Measurements from ENCODE around the gene IGHMBP2. TPM values are rescaled to one million over a fixed set of nuclear protein-coding genes. Genes with fewer than 3 reads are reported as not detected.

The IGHMBP2 gene
- total and polyA plus RNA-seq, 9 of the 15 experiments (the other 6 are each of a cell fraction or from before 2014, with no cell fraction given) = 1.6 to 24.8 (median 14.5) TPM

DNA sequence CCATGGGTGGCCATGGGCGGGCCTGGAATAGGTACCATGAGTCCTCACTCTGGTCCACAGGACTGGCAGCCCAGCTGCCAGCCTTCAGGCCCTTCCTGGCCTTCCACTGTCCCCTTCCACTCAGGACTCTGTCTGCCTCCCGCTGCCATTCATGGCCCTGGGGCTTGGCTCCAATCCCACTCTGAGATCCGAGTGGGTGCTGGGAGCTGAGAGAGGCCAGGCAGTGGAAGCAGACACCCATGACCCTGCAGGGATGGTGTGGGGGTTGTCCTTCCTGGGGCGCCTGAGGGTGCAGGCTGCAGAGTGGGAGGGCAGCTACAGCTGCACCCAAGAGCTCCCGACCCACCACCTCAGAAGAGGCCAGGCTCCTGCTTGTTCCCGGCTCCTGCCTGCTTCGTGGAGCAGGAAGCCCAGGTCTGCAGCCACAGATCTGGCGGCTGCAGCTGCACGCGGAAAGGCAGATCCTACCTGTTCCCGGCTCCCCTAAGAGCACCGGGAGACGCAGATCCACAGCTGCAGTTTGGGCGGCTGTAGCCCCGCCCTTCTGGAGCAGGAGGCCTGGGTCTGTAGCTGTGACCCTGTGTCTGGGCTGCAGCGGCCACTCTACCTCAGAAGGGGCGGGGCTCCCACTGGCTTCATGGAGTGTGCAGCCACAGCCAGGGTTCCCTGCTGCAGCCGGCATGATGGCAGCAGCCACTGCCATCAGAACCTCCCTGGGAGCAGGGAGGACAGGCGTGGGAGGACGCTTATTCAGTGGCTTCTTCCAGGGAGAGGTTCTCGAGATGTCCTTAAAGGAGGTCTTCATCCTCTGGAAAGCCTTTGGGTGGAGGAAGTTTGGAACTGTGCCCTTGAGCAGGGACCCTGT lies 27.5 kb downstream of the IGHMBP2 start:
- 88% methylated on average over 19 of the region's 21 CpGs for WGBS (ENCODE audit: insufficient coverage, low coverage, missing lambda C conversion rate)
- intact Hi-C loops (cut with micrococcal nuclease) = no loop called here
- POLR2A ChIA-PET = no interaction called here

More for the DNA sequence above, 27.5 kb downstream of the IGHMBP2 start:
- TF ChIP-seq, protein P1, sequence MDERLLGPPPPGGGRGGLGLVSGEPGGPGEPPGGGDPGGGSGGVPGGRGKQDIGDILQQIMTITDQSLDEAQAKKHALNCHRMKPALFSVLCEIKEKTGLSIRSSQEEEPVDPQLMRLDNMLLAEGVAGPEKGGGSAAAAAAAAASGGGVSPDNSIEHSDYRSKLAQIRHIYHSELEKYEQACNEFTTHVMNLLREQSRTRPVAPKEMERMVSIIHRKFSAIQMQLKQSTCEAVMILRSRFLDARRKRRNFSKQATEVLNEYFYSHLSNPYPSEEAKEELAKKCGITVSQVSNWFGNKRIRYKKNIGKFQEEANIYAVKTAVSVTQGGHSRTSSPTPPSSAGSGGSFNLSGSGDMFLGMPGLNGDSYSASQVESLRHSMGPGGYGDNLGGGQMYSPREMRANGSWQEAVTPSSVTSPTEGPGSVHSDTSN (CRISPR knock-in tag; IDR thresholded peaks at IDR 0.05; ENCODE audit: low read depth) = no peak
- TF ChIP-seq, protein P1 (tag; conservative IDR thresholded peaks at IDR 0.05; ENCODE audit: low read depth) = no peak
- TF ChIP-seq POLR2G (IDR thresholded peaks at IDR 0.05; ENCODE audit: low read depth, low read length) = peak; percentile 33; the same call in 1 of the 2 replicates
- CTCF ChIA-PET (ENCODE audit: low intra/inter-chr PET ratio) = no interaction called here
- no peaks in the 10 kb centered on the region for H3K79me2 ChIP-seq (ENCODE audit: control insufficient read depth, insufficient read depth, low read length)
- FAIRE-seq = no peak
- no TSS peak for BruUV-seq (replicated peaks)
- no peak overlapping the region for H3K4me2 ChIP-seq (ENCODE audit: insufficient read depth, low read length)
- H3K4me3 ChIP-seq = no peak overlapping the region
- H3K9me3 ChIP-seq (replicated peaks; ENCODE audit: control insufficient read depth, insufficient read depth, low read depth, low read length) = no peaks in the 10 kb centered on the region; the same call in 1 of the 2 replicates
- no peaks in the 10 kb centered on the region for H4K20me1 ChIP-seq (replicated peaks; ENCODE audit: control insufficient read depth, insufficient read depth, low read length)
- H3K9me1 ChIP-seq (ENCODE audit: control insufficient read depth, insufficient read depth, low read length) = no peaks in the 10 kb centered on the region
- no peak overlapping the region for H2AFZ ChIP-seq (ENCODE audit: low read depth, low read length)
- peaks cover 87% of the 10 kb centered on the region; the same call in 2 of the 3 replicates for H3K36me3 ChIP-seq (ENCODE audit: control insufficient read depth, insufficient read depth, low read length)
- H3K27me3 ChIP-seq (ENCODE audit: control insufficient read depth in 2 of 2, insufficient read depth in 2 of 2, low read length in 2 of 2) = no peaks in the 10 kb centered on the region
- H3K27ac ChIP-seq (ENCODE audit: extremely low read depth, low read depth, low read length) = no peak overlapping the region
- ATAC-seq = no peak
- peaks cover 0 to 5% of the 10 kb centered on the region in 2 experiments; a peak in 1 of 5 replicates for H3K4me1 ChIP-seq (replicated peaks in 1 of 2; ENCODE audit: control insufficient read depth in 2 of 2, insufficient read depth in 2 of 2, low read length in 2 of 2)
- in situ Hi-C loops (cut with MboI) = no loop called here
- no peak for DNase-seq (ENCODE audit: extremely low read depth in 1 of 4, low spot score in 3 of 4)
- H3K9ac ChIP-seq (ENCODE audit: insufficient read depth in 1 of 2, low read depth in 2 of 2, low read length in 2 of 2) = no peak overlapping the region; a peak in 1 of 4 replicates
